Esophagus muscularis mucosa (tissue), 3 donors: ENCODE data around the gene CD8B.

Experiments
- CTCF ChIP-seq, 3 experiments: fragments of 200-600 bp in 2 of 3; fragments of 450-650 bp in 1 of 3; sonication (generic) in 2 of 3; IDR thresholded peaks; one replicate each; pipeline ENCODE4 v1.5.1; 2017 to 2019; ENCODE audit warnings: antibody characterized with exemption in 3 of 3, mild to moderate bottlenecking in 2 of 3, moderate library complexity in 1 of 3
- POLR2A ChIP-seq: fragments of 450-650 bp; IDR thresholded peaks from one replicate; pipeline ENCODE4 v1.6.1; 2017; ENCODE audit warnings: antibody characterized with exemption, moderate library complexity, mild to moderate bottlenecking, low read depth

GRCh38 chr2:86788881-86789686 is 72.6 kb downstream of the CD8B start:
- TF ChIP-seq CTCF (IDR thresholded peaks at IDR 0.05) (no peak), POLR2A (no peak)
